HepG2 (cell line): ENCODE measurements around the gene EGFR. TPM values are rescaled to one million over a fixed set of nuclear protein-coding genes. Genes with fewer than 3 reads are reported as not detected.

Experiments used
- CBFB ChIP-seq: sonication (generic); formaldehyde crosslinking; IDR thresholded peaks from 2 replicates; pipeline ENCODE4 v1.4.0; 2020; ENCODE audit warnings: missing genetic modification reagents
- CHD2 ChIP-seq: IDR thresholded peaks from 2 replicates; pipeline ENCODE4 v1.6.1; 2011; ENCODE audit warnings: low read depth, low read length, improper control_type of control experiment
- ETV5 ChIP-seq: IDR thresholded peaks from 2 replicates; pipeline ENCODE4 v1.6.1; 2018; ENCODE audit warnings: missing biosample characterization, missing genetic modification reagents, inconsistent platforms, borderline replicate concordance
- GABPB1 ChIP-seq: IDR thresholded peaks from 2 replicates; pipeline ENCODE4 v1.6.1; 2016; ENCODE audit warnings: mild to moderate bottlenecking, missing genetic modification reagents, moderate library complexity, missing compliant biosample characterization
- GLI4 ChIP-seq: sonication (generic); formaldehyde crosslinking; IDR thresholded peaks from 2 replicates; pipeline ENCODE4 v1.5.1; 2020; ENCODE audit warnings: missing genetic modification reagents, mild to moderate bottlenecking, moderate library complexity, borderline replicate concordance
- HDAC2 ChIP-seq: sonication (generic); formaldehyde crosslinking; IDR thresholded peaks from 2 replicates; pipeline ENCODE4 v1.4.0; 2020; ENCODE audit warnings: missing genetic modification reagents
- HNRNPL ChIP-seq: fragments of 200-400 bp; formaldehyde crosslinking; IDR thresholded peaks from 2 replicates; pipeline ENCODE4 v1.6.1; 2017; ENCODE audit warnings: mild to moderate bottlenecking, low read depth, low read length
- HNRNPLL ChIP-seq: fragments of 200-400 bp; formaldehyde crosslinking; IDR thresholded peaks from 2 replicates; pipeline ENCODE4 v1.6.1; 2017; ENCODE audit warnings: mild to moderate bottlenecking, low read depth, low read length; ENCODE audit not compliant: poor library complexity, severe bottlenecking
- RXRA ChIP-seq: sonication (generic); formaldehyde crosslinking; IDR thresholded peaks from 2 replicates; pipeline ENCODE4 v1.5.1; 2020; ENCODE audit warnings: missing genetic modification reagents
- SALL1 ChIP-seq: sonication (generic); formaldehyde crosslinking; IDR thresholded peaks from 2 replicates; pipeline ENCODE4 v1.8.0; 2022; ENCODE audit warnings: mild to moderate bottlenecking, missing genetic modification reagents
- SP2 ChIP-seq: sonication (generic); formaldehyde crosslinking; IDR thresholded peaks from 2 replicates; pipeline ENCODE4 v1.5.1; 2020; ENCODE audit warnings: mild to moderate bottlenecking, missing genetic modification reagents
- ZFP41 ChIP-seq: sonication (generic); formaldehyde crosslinking; IDR thresholded peaks from 2 replicates; pipeline ENCODE4 v1.4.0; 2020; ENCODE audit warnings: mild to moderate bottlenecking, missing genetic modification reagents, borderline replicate concordance
- ZNF331 ChIP-seq: sonication (generic); formaldehyde crosslinking; IDR thresholded peaks from 2 replicates; pipeline ENCODE4 v1.4.0; 2020; ENCODE audit warnings: missing genetic modification reagents
- ZNF558 ChIP-seq: sonication (generic); formaldehyde crosslinking; IDR thresholded peaks from 2 replicates; pipeline ENCODE4 v1.9.0; 2022; ENCODE audit warnings: mild to moderate bottlenecking, missing genetic modification reagents, borderline replicate concordance
- ZNF740 ChIP-seq: sonication (generic); formaldehyde crosslinking; IDR thresholded peaks from 2 replicates; pipeline ENCODE4 v1.4.0; 2020; ENCODE audit warnings: missing genetic modification reagents
- ZNF746 ChIP-seq: sonication (generic); formaldehyde crosslinking; IDR thresholded peaks from 2 replicates; pipeline ENCODE4 v1.8.0; 2022; ENCODE audit warnings: mild to moderate bottlenecking, missing genetic modification reagents
- ZNF788 ChIP-seq: sonication (generic); formaldehyde crosslinking; IDR thresholded peaks from 2 replicates; pipeline ENCODE4 v1.5.0; 2020; ENCODE audit warnings: mild to moderate bottlenecking, missing genetic modification reagents, borderline replicate concordance
- polyA plus RNA-seq, 8 experiments: library from polyadenylated mRNA; depleted of rRNA in 3 of 8; stranded (reverse) in 7 of 8; unstranded in 1 of 8; fragments of >200 nt; fragmentation: Illumina TruSeq in 4 of 8; extraction: Trizol in 4 of 8; gene quantifications; 2 replicates each; pipeline versions ENCODE4 v1.2.1 to v1.2.3, GENCODE V29; 2011 to 2016; ENCODE audit warnings: low read depth in 4 of 8, missing spikeins in 1 of 8, mixed read lengths in 1 of 8; ENCODE audit not compliant: insufficient read depth in 1 of 8
- total RNA-seq, 5 experiments: library from RNA; depleted of rRNA; stranded (reverse); fragments of >200 nt; fragmentation: Illumina TruSeq; extraction: Trizol; gene quantifications; 2 replicates each; pipeline ENCODE4 v1.2.3, GENCODE V29; 2016; ENCODE audit warnings: low read depth in 1 of 5
- TF ChIP-seq, protein P1 (sequence below): IDR thresholded peaks from 2 replicates; pipeline ENCODE4 v1.6.1; 2016; ENCODE audit warnings: low read depth, missing genetic modification reagents, missing compliant biosample characterization
- TF ChIP-seq, protein P2 (sequence below): sonication (generic); formaldehyde crosslinking; IDR thresholded peaks from 2 replicates; pipeline ENCODE4 v1.4.0; 2020; ENCODE audit warnings: missing genetic modification reagents

Gene EGFR
- total and polyA plus RNA-seq, 2 of the 13 experiments (the other 11 are each of a cell fraction or from before 2014, with no cell fraction given), result 7.0 to 10.0 TPM

- TF ChIP-seq GABPB1 (CRISPR knock-in tag) (peak; percentile 54; the same call in 1 of the 2 replicates), ZNF746 (CRISPR knock-in tag) (no peak), CBFB (no peak), ETV5 (CRISPR knock-in tag) (no peak), HNRNPL (peak; percentile 67; the same call in 1 of the 2 replicates), HDAC2 (CRISPR knock-in tag) (peak; percentile 33; the same call in 1 of the 2 replicates), SP2 (CRISPR knock-in tag) (no peak), SALL1 (CRISPR knock-in tag) (peak; percentile 63), GLI4 (CRISPR knock-in tag) (0 out of 2 replicates have a peak, but pooled peaks have one; percentile 6), ZNF331 (peak; percentile 63; the same call in 1 of the 2 replicates), RXRA (CRISPR knock-in tag) (0 out of 2 replicates have a peak, but pooled peaks have one; percentile 28), CHD2 (0 out of 2 replicates have a peak, but pooled peaks have one; percentile 14), ZNF788 (CRISPR knock-in tag) (peak; percentile 45; the same call in 1 of the 2 replicates), ZNF740 (CRISPR knock-in tag) (peak; percentile 18; the same call in 1 of the 2 replicates), HNRNPLL (peak; percentile 43), ZNF558 (CRISPR knock-in tag) (0 out of 2 replicates have a peak, but pooled peaks have one; percentile 39), ZFP41 (CRISPR knock-in tag) (0 out of 2 replicates have a peak, but pooled peaks have one; percentile 22)
- TF ChIP-seq, protein P1, sequence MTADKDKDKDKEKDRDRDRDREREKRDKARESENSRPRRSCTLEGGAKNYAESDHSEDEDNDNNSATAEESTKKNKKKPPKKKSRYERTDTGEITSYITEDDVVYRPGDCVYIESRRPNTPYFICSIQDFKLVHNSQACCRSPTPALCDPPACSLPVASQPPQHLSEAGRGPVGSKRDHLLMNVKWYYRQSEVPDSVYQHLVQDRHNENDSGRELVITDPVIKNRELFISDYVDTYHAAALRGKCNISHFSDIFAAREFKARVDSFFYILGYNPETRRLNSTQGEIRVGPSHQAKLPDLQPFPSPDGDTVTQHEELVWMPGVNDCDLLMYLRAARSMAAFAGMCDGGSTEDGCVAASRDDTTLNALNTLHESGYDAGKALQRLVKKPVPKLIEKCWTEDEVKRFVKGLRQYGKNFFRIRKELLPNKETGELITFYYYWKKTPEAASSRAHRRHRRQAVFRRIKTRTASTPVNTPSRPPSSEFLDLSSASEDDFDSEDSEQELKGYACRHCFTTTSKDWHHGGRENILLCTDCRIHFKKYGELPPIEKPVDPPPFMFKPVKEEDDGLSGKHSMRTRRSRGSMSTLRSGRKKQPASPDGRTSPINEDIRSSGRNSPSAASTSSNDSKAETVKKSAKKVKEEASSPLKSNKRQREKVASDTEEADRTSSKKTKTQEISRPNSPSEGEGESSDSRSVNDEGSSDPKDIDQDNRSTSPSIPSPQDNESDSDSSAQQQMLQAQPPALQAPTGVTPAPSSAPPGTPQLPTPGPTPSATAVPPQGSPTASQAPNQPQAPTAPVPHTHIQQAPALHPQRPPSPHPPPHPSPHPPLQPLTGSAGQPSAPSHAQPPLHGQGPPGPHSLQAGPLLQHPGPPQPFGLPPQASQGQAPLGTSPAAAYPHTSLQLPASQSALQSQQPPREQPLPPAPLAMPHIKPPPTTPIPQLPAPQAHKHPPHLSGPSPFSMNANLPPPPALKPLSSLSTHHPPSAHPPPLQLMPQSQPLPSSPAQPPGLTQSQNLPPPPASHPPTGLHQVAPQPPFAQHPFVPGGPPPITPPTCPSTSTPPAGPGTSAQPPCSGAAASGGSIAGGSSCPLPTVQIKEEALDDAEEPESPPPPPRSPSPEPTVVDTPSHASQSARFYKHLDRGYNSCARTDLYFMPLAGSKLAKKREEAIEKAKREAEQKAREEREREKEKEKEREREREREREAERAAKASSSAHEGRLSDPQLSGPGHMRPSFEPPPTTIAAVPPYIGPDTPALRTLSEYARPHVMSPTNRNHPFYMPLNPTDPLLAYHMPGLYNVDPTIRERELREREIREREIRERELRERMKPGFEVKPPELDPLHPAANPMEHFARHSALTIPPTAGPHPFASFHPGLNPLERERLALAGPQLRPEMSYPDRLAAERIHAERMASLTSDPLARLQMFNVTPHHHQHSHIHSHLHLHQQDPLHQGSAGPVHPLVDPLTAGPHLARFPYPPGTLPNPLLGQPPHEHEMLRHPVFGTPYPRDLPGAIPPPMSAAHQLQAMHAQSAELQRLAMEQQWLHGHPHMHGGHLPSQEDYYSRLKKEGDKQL (CRISPR knock-in tag), result no peak
- TF ChIP-seq, protein P2, sequence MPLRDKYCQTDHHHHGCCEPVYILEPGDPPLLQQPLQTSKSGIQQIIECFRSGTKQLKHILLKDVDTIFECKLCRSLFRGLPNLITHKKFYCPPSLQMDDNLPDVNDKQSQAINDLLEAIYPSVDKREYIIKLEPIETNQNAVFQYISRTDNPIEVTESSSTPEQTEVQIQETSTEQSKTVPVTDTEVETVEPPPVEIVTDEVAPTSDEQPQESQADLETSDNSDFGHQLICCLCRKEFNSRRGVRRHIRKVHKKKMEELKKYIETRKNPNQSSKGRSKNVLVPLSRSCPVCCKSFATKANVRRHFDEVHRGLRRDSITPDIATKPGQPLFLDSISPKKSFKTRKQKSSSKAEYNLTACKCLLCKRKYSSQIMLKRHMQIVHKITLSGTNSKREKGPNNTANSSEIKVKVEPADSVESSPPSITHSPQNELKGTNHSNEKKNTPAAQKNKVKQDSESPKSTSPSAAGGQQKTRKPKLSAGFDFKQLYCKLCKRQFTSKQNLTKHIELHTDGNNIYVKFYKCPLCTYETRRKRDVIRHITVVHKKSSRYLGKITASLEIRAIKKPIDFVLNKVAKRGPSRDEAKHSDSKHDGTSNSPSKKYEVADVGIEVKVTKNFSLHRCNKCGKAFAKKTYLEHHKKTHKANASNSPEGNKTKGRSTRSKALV (CRISPR knock-in tag), result peak; percentile 43; the same call in 1 of the 2 replicates
Measured at GRCh38 chr7:55255496-55256445, 237.0 kb downstream of the EGFR start (continued).
